Ascending aorta (tissue), 2 donors: ENCODE results near the gene DQX1. TPM values are rescaled to one million over a fixed set of nuclear protein-coding genes. Genes with fewer than 3 reads are reported as not detected.
A peak's percentile ranks its signal among the peaks of the same experiment; 100 is the strongest.

Experiments used
- DNase-seq, 2 donors: peaks; one replicate each; pipeline ENCODE4 v3.0.0-alpha.2; 2019; ENCODE audit warnings: low spot score in 2 of 2
- H3K27ac ChIP-seq, 2 donors: fragments of 200-600 bp; sonication (generic); one replicate each; pipeline ENCODE4 v1.5.1; 2016 to 2017; ENCODE audit warnings: mild to moderate bottlenecking in 1 of 2
- H3K27me3 ChIP-seq: fragments of 200-600 bp; sonication (generic); one replicate; pipeline ENCODE4 v1.5.1; 2017
- H3K36me3 ChIP-seq, 2 donors: fragments of 200-600 bp; sonication (generic); one replicate each; pipeline ENCODE4 v1.5.1; 2016
- H3K4me1 ChIP-seq, 2 donors: fragments of 200-600 bp; sonication (generic); one replicate each; pipeline ENCODE4 v1.5.1; 2016 to 2017; ENCODE audit warnings: mild to moderate bottlenecking in 1 of 2
- H3K4me3 ChIP-seq, 2 donors: fragments of 200-600 bp; sonication (generic); one replicate each; pipeline ENCODE4 v1.5.1; 2016 to 2017; ENCODE audit warnings: mild to moderate bottlenecking in 1 of 2
- H3K9me3 ChIP-seq, 2 donors: fragments of 200-600 bp; sonication (generic); one replicate each; pipeline ENCODE4 v1.5.1; 2016
- CTCF ChIP-seq, 3 experiments: fragments of 200-600 bp in 2 of 3; fragments of 450-650 bp in 1 of 3; sonication (generic) in 2 of 3; IDR thresholded peaks; one replicate each; pipeline ENCODE4 v1.5.1; 2016 to 2019; ENCODE audit warnings: antibody characterized with exemption in 3 of 3, mild to moderate bottlenecking in 1 of 3, moderate library complexity in 1 of 3
- intact Hi-C: fragments of 100-400 bp; cut with DNase I; formaldehyde crosslinking; loops from one replicate; pipeline ENCODE4 v1.15.1; 2023
- total RNA-seq: library from RNA; depleted of rRNA; stranded (reverse); fragments of >200 nt; gene quantifications from one replicate; pipeline ENCODE4 v1.1.0, GENCODE V29; 2016

DQX1 gene
- total RNA-seq, 1 donor from 2014 or later, result not detected

- DNase-seq, result no peak
- no peak overlapping the region for H3K27ac ChIP-seq
- no peaks in the 10 kb centered on the region for H3K9me3 ChIP-seq
- H3K36me3 ChIP-seq, result peaks cover 2 to 3% of the 10 kb centered on the region in 2 donors
- intact Hi-C loops, result no loop called here
- H3K27me3 ChIP-seq, result peaks cover 5% of the 10 kb centered on the region
- TF ChIP-seq CTCF (IDR thresholded peaks at IDR 0.05), result no peak
- peaks cover 3 to 13% of the 10 kb centered on the region in 2 donors for H3K4me1 ChIP-seq
- no peak overlapping the region for H3K4me3 ChIP-seq
Observed at GRCh38 chr2:74499940-74500577, 26.0 kb downstream of the DQX1 start.

GRCh38 chr2:74499267-74499939 lies 26.6 kb downstream of the DQX1 start, which contains the start of gene LBX2:
TSS of gene LBX2 (minus strand) at chr2:74499603. CDS start at chr2:74499537, 66 bp downstream.
- H3K27me3 ChIP-seq, result peaks cover 5% of the 10 kb centered on the region
- peak within 1 kb of the TSS; percentile 12 to 51 for H3K4me3 ChIP-seq
- no peak for TF ChIP-seq CTCF (IDR thresholded peaks at IDR 0.05)

GRCh38 chr2:74498500-74499266 lies 27.3 kb downstream of the DQX1 start:
- DNase-seq, result no peak
- Histone ChIP-seq H3K27me3 (peaks cover 5% of the 10 kb centered on the region), H3K36me3 (peaks cover under 1 to 2% of the 10 kb centered on the region in 2 donors), H3K9me3 (no peaks in the 10 kb centered on the region), H3K4me1 (peaks cover 3 to 13% of the 10 kb centered on the region in 2 donors), H3K4me3 (peak overlapping the region; percentile 12 to 51), H3K27ac (no peak overlapping the region)
- TF ChIP-seq CTCF (IDR thresholded peaks at IDR 0.05), result no peak
- intact Hi-C loops, result no loop called here

More at GRCh38 chr2:74499267-74499939, 26.6 kb downstream of the DQX1 start, which contains the start of gene LBX2:
- intact Hi-C loops, result no loop called here
- H3K27ac ChIP-seq, result no peak within 1 kb of the TSS
- H3K4me1 ChIP-seq, result peaks cover 3 to 13% of the 10 kb centered on the region in 2 donors
- H3K9me3 ChIP-seq, result no peaks in the 10 kb centered on the region
- DNase-seq, result no peak
- no peaks in the 10 kb centered on the region for H3K36me3 ChIP-seq

- H3K27me3 ChIP-seq, result peaks cover 5% of the 10 kb centered on the region
- no peak for TF ChIP-seq CTCF (IDR thresholded peaks at IDR 0.05)
- intact Hi-C loops, result no loop called here
- H3K9me3 ChIP-seq, result no peaks in the 10 kb centered on the region
- peaks cover 6 to 9% of the 10 kb centered on the region in 2 donors for H3K36me3 ChIP-seq
- H3K4me3 ChIP-seq, result peak overlapping the region; percentile 9 to 51
- H3K27ac ChIP-seq, result no peak overlapping the region
- no peak for DNase-seq
- H3K4me1 ChIP-seq, result peaks cover 0 to 8% of the 10 kb centered on the region in 2 donors
Observed at GRCh38 chr2:74497777-74498499, 28.1 kb downstream of the DQX1 start.
